ENCODE data around the gene FBXL4.

- TF ChIP-seq POLR2A (IDR thresholded peaks at IDR 0.05) (no peak), CTCF (IDR thresholded peaks at IDR 0.05) (no peak)
Measured at GRCh38 chr6:98973571-98973970, 25.8 kb upstream of the FBXL4 start.

Data from esophagus squamous epithelium (tissue), 4 donors.